ENCODE data around the gene SLC39A9.

DNA sequence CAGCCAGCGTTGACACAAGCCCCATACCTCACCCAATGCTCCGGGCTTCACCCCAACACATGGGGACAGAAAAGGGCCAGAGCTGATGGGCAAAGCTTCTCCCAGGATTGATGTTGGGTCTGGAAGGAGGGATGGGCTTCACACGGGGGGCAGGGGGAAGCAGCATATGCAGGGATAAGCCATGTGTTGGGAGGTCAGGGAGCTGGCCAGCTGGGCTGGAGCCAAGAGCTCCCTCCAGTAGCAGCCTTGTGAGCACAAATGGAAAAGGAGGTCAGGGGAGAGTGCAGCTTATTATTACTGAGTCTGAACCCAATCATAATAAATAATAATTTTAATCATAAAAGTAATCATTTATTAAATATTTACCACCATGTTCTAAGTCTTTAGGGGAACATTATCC, 95.3 kb downstream of the SLC39A9 start:
- TF ChIP-seq SUZ12 (IDR thresholded peaks at IDR 0.05; ENCODE audit: extremely low read depth, insufficient read depth, insufficient read length) (no peak), YY1 (IDR thresholded peaks at IDR 0.05; ENCODE audit: insufficient read depth, insufficient read length) (no peak)
